K562 (cell line): Measurements from ENCODE around the gene POLR3E. TPM values are rescaled to one million over a fixed set of nuclear protein-coding genes. Genes with fewer than 3 reads are reported as not detected.

Experiments
- ATAC-seq: fragments of 200-7000 bp; cut with Tn5 transposase; 3 replicates; pipeline ENCODE4 v1.9.1; 2020; ENCODE audit warnings: moderate library complexity
- BruUV-seq: library from RNA; stranded (reverse); fragments of 400-500 nt; replicated peaks from 2 replicates; lab custom pipeline; 2021; lab: Mats Ljungman, UMichigan
- CTCF ChIA-PET: fragments of 300-600 bp; formaldehyde crosslinking; extraction: SDS; loops from one replicate; lab custom pipeline; 2021; ENCODE audit warnings: low intra/inter-chr PET ratio; lab: Yijun Ruan, JAX
- POLR2A ChIA-PET: fragments of 300-600, 350-650 bp; sonication (Branson Sonifier 250); formaldehyde crosslinking; extraction: SDS; loops from one replicate; lab custom pipeline; 2021; ENCODE audit warnings: antibody characterized with exemption, inconsistent platforms; lab: Yijun Ruan, JAX
- DNase-seq, 4 experiments: peaks; one replicate each; pipeline versions ENCODE4 v3.0.0 to v3.0.0-alpha.2; 2011 to 2018; ENCODE audit warnings: low spot score in 3 of 4, mixed read lengths in 3 of 4; ENCODE audit errors: extremely low read depth in 1 of 4
- FAIRE-seq: peaks from 2 replicates; lab custom pipeline; 2011; peaks lifted over from hg19 to GRCh38; lab: Jason Lieb, UNC
- H2AFZ ChIP-seq: 2 replicates; pipeline ENCODE4 v1.6.0; 2011; ENCODE audit warnings: low read depth, low read length, control low read depth, inconsistent platforms
- H3K27ac ChIP-seq: fragments of 200-600 bp; 3 replicates; pipeline ENCODE4 v1.8.0; 2011; ENCODE audit warnings: low read depth, mild to moderate bottlenecking, control low read depth, inconsistent platforms, low read length, moderate library complexity, mixed read lengths; ENCODE audit errors: extremely low read depth
- H3K27me3 ChIP-seq, 2 experiments: fragments of 300-600 bp in 1 of 2; 2 replicates in 1 of 2; 3 replicates in 1 of 2; pipeline versions ENCODE4 v1.6.0 to v1.8.0; 2011; ENCODE audit warnings: inconsistent platforms in 2 of 2, low read length in 2 of 2, mild to moderate bottlenecking in 1 of 2, mixed read lengths in 1 of 2, moderate library complexity in 1 of 2; ENCODE audit not compliant: control insufficient read depth in 2 of 2, insufficient read depth in 2 of 2
- H3K36me3 ChIP-seq: fragments of 300-600 bp; 3 replicates; pipeline ENCODE4 v1.8.0; 2011; ENCODE audit warnings: mild to moderate bottlenecking, low read length, inconsistent platforms; ENCODE audit not compliant: control insufficient read depth, insufficient read depth
- H3K4me1 ChIP-seq, 2 experiments: fragments of 200-600 bp in 1 of 2; replicated peaks in 1 of 2; 2 replicates in 1 of 2; 3 replicates in 1 of 2; pipeline versions ENCODE4 v1.5.1 to v1.8.0; 2011; ENCODE audit warnings: inconsistent platforms in 2 of 2, low read length in 2 of 2, mild to moderate bottlenecking in 1 of 2, mixed read lengths in 1 of 2, moderate library complexity in 1 of 2; ENCODE audit not compliant: control insufficient read depth in 2 of 2, insufficient read depth in 2 of 2
- H3K4me2 ChIP-seq: 2 replicates; pipeline ENCODE4 v1.6.1; 2011; ENCODE audit warnings: low read length, control low read depth, inconsistent platforms, mixed read lengths; ENCODE audit not compliant: insufficient read depth
- H3K4me3 ChIP-seq: fragments of 200-600 bp; sonication (generic), shearing (Covaris generic); 2 replicates; pipeline ENCODE4 v1.5.1; 2016; ENCODE audit warnings: control low read depth, inconsistent platforms
- H3K79me2 ChIP-seq: fragments of 200-600 bp; 3 replicates; pipeline ENCODE4 v1.8.0; 2011; ENCODE audit warnings: low read length, inconsistent platforms; ENCODE audit not compliant: control insufficient read depth, insufficient read depth
- H3K9ac ChIP-seq, 2 experiments: 2 replicates each; pipeline versions ENCODE4 v1.6.0 to v1.6.1; 2011; ENCODE audit warnings: low read depth in 2 of 2, low read length in 2 of 2, control low read depth in 1 of 2, inconsistent platforms in 1 of 2, mild to moderate bottlenecking in 1 of 2, mixed read lengths in 1 of 2; ENCODE audit not compliant: insufficient read depth in 1 of 2
- H3K9me1 ChIP-seq: one replicate; pipeline ENCODE4 v1.6.0; 2011; ENCODE audit warnings: inconsistent platforms, mild to moderate bottlenecking, low read length, moderate library complexity; ENCODE audit not compliant: control insufficient read depth, insufficient read depth
- H3K9me3 ChIP-seq: replicated peaks from 2 replicates; pipeline ENCODE4 v1.5.1; 2011; ENCODE audit warnings: low read depth, low read length, inconsistent platforms; ENCODE audit not compliant: control insufficient read depth, insufficient read depth
- H4K20me1 ChIP-seq: replicated peaks from 2 replicates; pipeline ENCODE4 v1.6.1; 2011; ENCODE audit warnings: low read length, inconsistent platforms, mixed read lengths; ENCODE audit not compliant: control insufficient read depth, insufficient read depth
- FOXK1 ChIP-seq: sonication (generic); formaldehyde crosslinking; IDR thresholded peaks from 2 replicates; pipeline ENCODE4 v1.8.0; 2022; ENCODE audit warnings: missing genetic modification reagents, mild to moderate bottlenecking, borderline replicate concordance
- MAFK ChIP-seq: IDR thresholded peaks from 2 replicates; pipeline ENCODE4 v1.6.1; 2011; ENCODE audit warnings: low read length, improper control_type of control experiment
- MCM5 ChIP-seq: fragments of 450-650 bp; IDR thresholded peaks from 2 replicates; pipeline ENCODE4 v1.6.1; 2016; ENCODE audit warnings: low read depth
- MEF2D ChIP-seq: conservative IDR thresholded peaks from 2 replicates; pipeline ENCODE4 v1.6.1; 2016; ENCODE audit warnings: low read depth, missing genetic modification characterization, missing compliant biosample characterization
- PTTG1 ChIP-seq: fragments of 450-650 bp; IDR thresholded peaks from 2 replicates; pipeline ENCODE4 v1.6.1; 2016; ENCODE audit warnings: low read depth, mild to moderate bottlenecking, missing genetic modification characterization, missing compliant biosample characterization
- RBM17 ChIP-seq: fragments of 200-400 bp; formaldehyde crosslinking; IDR thresholded peaks from 2 replicates; pipeline ENCODE4 v1.6.1; 2017; ENCODE audit warnings: low read depth, mild to moderate bottlenecking, low read length, borderline replicate concordance
- SNIP1 ChIP-seq: fragments of 450-650 bp; IDR thresholded peaks from 2 replicates; pipeline ENCODE4 v1.7.1; 2017; ENCODE audit warnings: low read depth, mild to moderate bottlenecking
- TFAP4 ChIP-seq: sonication (generic); formaldehyde crosslinking; IDR thresholded peaks from 2 replicates; pipeline ENCODE4 v1.8.0; 2022; ENCODE audit warnings: missing genetic modification reagents, mild to moderate bottlenecking, moderate library complexity, borderline replicate concordance
- ZNF143 ChIP-seq: sonication (generic); formaldehyde crosslinking; IDR thresholded peaks from 2 replicates; pipeline ENCODE4 v1.9.0; 2022; ENCODE audit warnings: mild to moderate bottlenecking, missing genetic modification reagents
- ZNF174 ChIP-seq: fragments of 250-450 bp; sonication (Bioruptor Pico); IDR thresholded peaks from 2 replicates; pipeline ENCODE4 v1.4.0; 2020; ENCODE audit warnings: mild to moderate bottlenecking
- ZNF184 ChIP-seq: sonication (generic); formaldehyde crosslinking; IDR thresholded peaks from 2 replicates; pipeline ENCODE4 v1.5.0; 2020; ENCODE audit warnings: missing genetic modification reagents
- ZNF232 ChIP-seq: sonication (generic); formaldehyde crosslinking; IDR thresholded peaks from 2 replicates; pipeline ENCODE4 v1.8.0; 2022; ENCODE audit warnings: mild to moderate bottlenecking, missing genetic modification reagents
- ZNF766 ChIP-seq: fragments of 200-800 bp; sonication (Bioruptor generic); conservative IDR thresholded peaks from 2 replicates; pipeline ENCODE4 v1.6.1; 2016; ENCODE audit warnings: missing genetic modification characterization, missing compliant biosample characterization
- WGBS: fragments of 100-300 bp; shearing (Covaris generic); methylation state at CpG from one replicate; pipeline ENCODE4 v1.1.6; 2016; ENCODE audit warnings: low coverage, mixed read lengths; ENCODE audit not compliant: insufficient coverage; ENCODE audit errors: missing lambda C conversion rate; 5-methylcytosine and 5-hydroxymethylcytosine counted together
- in situ Hi-C: fragments of 300-500 bp; cut with MboI; formaldehyde crosslinking; loops from 4 replicates; pipeline ENCODE4 v1.15.0; 2018; ENCODE audit warnings: inconsistent platforms, mixed read lengths
- intact Hi-C: fragments of 100-400 bp; cut with micrococcal nuclease; formaldehyde crosslinking; loops from 2 replicates; pipeline ENCODE4 v1.14.2; 2022
- polyA plus RNA-seq, 8 experiments: library from polyadenylated mRNA; depleted of rRNA in 4 of 8; stranded (reverse) in 5 of 8; unstranded in 3 of 8; fragments of >200 nt; fragmentation: Nextera tagmentation in 2 of 8; fragmentation: Illumina TruSeq in 1 of 8; extraction: Ambion mirVana in 2 of 8; extraction: Trizol in 1 of 8; gene quantifications; 2 replicates each; pipeline versions ENCODE4 v1.2.1 to v1.2.3, GENCODE V29; 2011 to 2014; ENCODE audit warnings: inconsistent platforms in 1 of 8, missing spikeins in 1 of 8
- total RNA-seq, 7 experiments: library from RNA; depleted of rRNA in 6 of 7; stranded (reverse); fragments of >200 nt in 6 of 7; fragmentation: Illumina TruSeq in 2 of 7; extraction: Trizol in 2 of 7; gene quantifications; 2 replicates each; pipeline versions ENCODE4 v1.2.1 to v1.2.3, GENCODE V29; 2011 to 2021; ENCODE audit warnings: low replicate concordance in 1 of 7
- TF ChIP-seq, protein P1 (sequence below), 2 experiments: IDR thresholded peaks; 2 replicates each; pipeline ENCODE4 v1.6.1; 2012; ENCODE audit warnings: improper control_type of control experiment in 2 of 2, low read depth in 2 of 2, low read length in 2 of 2, borderline replicate concordance in 1 of 2
- TF ChIP-seq, protein P2 (sequence below): fragments of 450-650 bp; IDR thresholded peaks from 2 replicates; pipeline ENCODE4 v1.6.1; 2017; ENCODE audit warnings: antibody characterized with exemption

Gene POLR3E
- total and polyA plus RNA-seq, 9 of the 15 experiments (the other 6 are each of a cell fraction or from before 2014, with no cell fraction given), result 17.7 to 151 (median 82.6) TPM

DNA sequence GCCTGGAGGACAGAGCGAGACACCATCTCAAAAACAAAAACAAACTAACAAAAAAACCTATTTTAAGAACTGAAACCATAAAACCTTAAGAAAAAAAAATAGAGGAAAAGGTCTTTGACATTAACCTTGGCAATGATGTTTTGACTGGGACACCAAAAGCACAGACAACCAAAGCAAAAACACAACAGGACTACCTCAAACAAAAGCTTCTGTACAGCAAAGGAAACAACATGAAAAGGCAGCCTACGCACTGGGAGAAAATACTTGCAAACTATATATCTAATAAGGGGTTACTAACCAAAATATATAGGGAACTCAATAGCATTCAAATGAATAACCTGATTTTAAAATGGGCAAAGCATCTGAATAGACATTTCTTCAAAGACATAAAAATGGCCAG lies 44.9 kb downstream of the POLR3E start:
- Histone ChIP-seq H3K9ac (no peak overlapping the region), H3K36me3 (peaks cover 14% of the 10 kb centered on the region; the same call in 2 of the 3 replicates), H2AFZ (no peak overlapping the region), H3K4me1 (no peaks in the 10 kb centered on the region), H3K79me2 (no peaks in the 10 kb centered on the region), H3K9me1 (no peaks in the 10 kb centered on the region), H3K4me3 (no peak overlapping the region)
- intact Hi-C loops, result no loop called here
- no peak for FAIRE-seq
- in situ Hi-C loops, result no loop called here
- TF ChIP-seq SNIP1 (no peak), ZNF766 (CRISPR knock-in tag) (no peak), FOXK1 (CRISPR knock-in tag) (no peak), TFAP4 (no peak), MAFK (no peak), ZNF232 (CRISPR knock-in tag) (no peak), PTTG1 (tag) (no peak), ZNF143 (CRISPR knock-in tag) (no peak), MEF2D (tag) (no peak), MCM5 (no peak), RBM17 (no peak), ZNF184 (CRISPR knock-in tag) (no peak), ZNF174 (CRISPR knock-in tag) (no peak)
- TF ChIP-seq, protein P1, sequence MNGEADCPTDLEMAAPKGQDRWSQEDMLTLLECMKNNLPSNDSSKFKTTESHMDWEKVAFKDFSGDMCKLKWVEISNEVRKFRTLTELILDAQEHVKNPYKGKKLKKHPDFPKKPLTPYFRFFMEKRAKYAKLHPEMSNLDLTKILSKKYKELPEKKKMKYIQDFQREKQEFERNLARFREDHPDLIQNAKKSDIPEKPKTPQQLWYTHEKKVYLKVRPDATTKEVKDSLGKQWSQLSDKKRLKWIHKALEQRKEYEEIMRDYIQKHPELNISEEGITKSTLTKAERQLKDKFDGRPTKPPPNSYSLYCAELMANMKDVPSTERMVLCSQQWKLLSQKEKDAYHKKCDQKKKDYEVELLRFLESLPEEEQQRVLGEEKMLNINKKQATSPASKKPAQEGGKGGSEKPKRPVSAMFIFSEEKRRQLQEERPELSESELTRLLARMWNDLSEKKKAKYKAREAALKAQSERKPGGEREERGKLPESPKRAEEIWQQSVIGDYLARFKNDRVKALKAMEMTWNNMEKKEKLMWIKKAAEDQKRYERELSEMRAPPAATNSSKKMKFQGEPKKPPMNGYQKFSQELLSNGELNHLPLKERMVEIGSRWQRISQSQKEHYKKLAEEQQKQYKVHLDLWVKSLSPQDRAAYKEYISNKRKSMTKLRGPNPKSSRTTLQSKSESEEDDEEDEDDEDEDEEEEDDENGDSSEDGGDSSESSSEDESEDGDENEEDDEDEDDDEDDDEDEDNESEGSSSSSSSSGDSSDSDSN (IDR thresholded peaks at IDR 0.05; ENCODE audit: borderline replicate concordance in 1 of 2, low read depth in 2 of 2, low read length in 2 of 2), result no peak
- TF ChIP-seq, protein P2, sequence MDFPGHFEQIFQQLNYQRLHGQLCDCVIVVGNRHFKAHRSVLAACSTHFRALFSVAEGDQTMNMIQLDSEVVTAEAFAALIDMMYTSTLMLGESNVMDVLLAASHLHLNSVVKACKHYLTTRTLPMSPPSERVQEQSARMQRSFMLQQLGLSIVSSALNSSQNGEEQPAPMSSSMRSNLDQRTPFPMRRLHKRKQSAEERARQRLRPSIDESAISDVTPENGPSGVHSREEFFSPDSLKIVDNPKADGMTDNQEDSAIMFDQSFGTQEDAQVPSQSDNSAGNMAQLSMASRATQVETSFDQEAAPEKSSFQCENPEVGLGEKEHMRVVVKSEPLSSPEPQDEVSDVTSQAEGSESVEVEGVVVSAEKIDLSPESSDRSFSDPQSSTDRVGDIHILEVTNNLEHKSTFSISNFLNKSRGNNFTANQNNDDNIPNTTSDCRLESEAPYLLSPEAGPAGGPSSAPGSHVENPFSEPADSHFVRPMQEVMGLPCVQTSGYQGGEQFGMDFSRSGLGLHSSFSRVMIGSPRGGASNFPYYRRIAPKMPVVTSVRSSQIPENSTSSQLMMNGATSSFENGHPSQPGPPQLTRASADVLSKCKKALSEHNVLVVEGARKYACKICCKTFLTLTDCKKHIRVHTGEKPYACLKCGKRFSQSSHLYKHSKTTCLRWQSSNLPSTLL, result no peak
- TF ChIP-seq, all 486 proteins: peak for 0
- ATAC-seq (no peak), DNase-seq (no peak)
- BruUV-seq, result no TSS peak
- Histone ChIP-seq H3K27ac (no peak overlapping the region), H3K4me2 (no peak overlapping the region), H4K20me1 (no peaks in the 10 kb centered on the region), H3K9me3 (no peaks in the 10 kb centered on the region; the same call in 1 of the 2 replicates), H3K27me3 (no peaks in the 10 kb centered on the region)
- ChIA-PET POLR2A (interaction anchor here (1.9 kb wide), 1 partner anchor 11 kb away, joined by 4 read pairs; no protein-coding TSS in a partner anchor), CTCF (no interaction called here)
- WGBS, result 83% methylated on average over 2 of the region's 2 CpGs
